Natural killer cell (primary cell): ENCODE results near the gene PLN. TPM values are rescaled to one million over a fixed set of nuclear protein-coding genes. Genes with fewer than 3 reads are reported as not detected.

ENCODE experiments used
- ATAC-seq, 3 donors: fragments of 150-1000 bp in 2 of 3; fragments of 200-7000 bp in 1 of 3; cut with Tn5 transposase; 1 replicate in 1 of 3; 2 replicates in 2 of 3; pipeline ENCODE4 v1.10.0; 2021; ENCODE audit warnings: mild to moderate bottlenecking in 2 of 3, moderate library complexity in 2 of 3
- DNase-seq, 2 donors: peaks; one replicate each; pipeline versions ENCODE4 v3.0.0 to v3.0.0-alpha.2; 2013 to 2021; ENCODE audit warnings: mixed read lengths in 1 of 2
- H3K27ac ChIP-seq: one replicate; pipeline ENCODE4 v1.5.1; 2013; ENCODE audit warnings: mild to moderate bottlenecking, low read length
- H3K27me3 ChIP-seq: one replicate; pipeline ENCODE4 v1.6.1; 2013; ENCODE audit warnings: low read length; ENCODE audit not compliant: control insufficient read depth, insufficient read depth
- H3K36me3 ChIP-seq: one replicate; pipeline ENCODE4 v1.6.1; 2013; ENCODE audit warnings: low read length; ENCODE audit not compliant: control insufficient read depth, insufficient read depth
- H3K4me1 ChIP-seq: one replicate; pipeline ENCODE4 v1.6.1; 2013; ENCODE audit warnings: low read length; ENCODE audit not compliant: control insufficient read depth, insufficient read depth
- H3K4me3 ChIP-seq: one replicate; pipeline ENCODE4 v1.5.1; 2013; ENCODE audit warnings: low read length
- H3K9me3 ChIP-seq: one replicate; pipeline ENCODE4 v1.6.1; 2013; ENCODE audit warnings: low read length; ENCODE audit not compliant: control insufficient read depth, insufficient read depth
- H3K27ac Mint-ChIP-seq, 2 donors: one replicate each; pipeline ENCODE4 v1.8.0; 2022; ENCODE audit warnings: mild to moderate bottlenecking in 2 of 2, mixed read lengths in 2 of 2, moderate library complexity in 1 of 2
- H3K27me3 Mint-ChIP-seq, 2 donors: one replicate each; pipeline ENCODE4 v1.8.0; 2022; ENCODE audit warnings: low read depth in 2 of 2, mixed read lengths in 2 of 2
- H3K36me3 Mint-ChIP-seq: one replicate; pipeline ENCODE4 v1.8.0; 2022; ENCODE audit warnings: mixed read lengths
- H3K4me1 Mint-ChIP-seq, 2 donors: one replicate each; pipeline ENCODE4 v1.8.0; 2022; ENCODE audit warnings: mixed read lengths in 2 of 2
- H3K4me3 Mint-ChIP-seq: one replicate; pipeline ENCODE4 v1.8.0; 2022; ENCODE audit warnings: mild to moderate bottlenecking, moderate library complexity, mixed read lengths
- H3K9me3 Mint-ChIP-seq, 2 donors: one replicate each; pipeline ENCODE4 v1.8.0; 2022; ENCODE audit warnings: mixed read lengths in 2 of 2
- WGBS: methylation state at CpG from one replicate; pipeline ENCODE4 v1.1.7; 2013; ENCODE audit warnings: missing lambda C conversion rate; ENCODE audit not compliant: insufficient coverage; 5-methylcytosine and 5-hydroxymethylcytosine counted together
- intact Hi-C: fragments of 100-400 bp; cut with micrococcal nuclease; formaldehyde crosslinking; loops from one replicate; pipeline ENCODE4 v1.14.2; 2022
- total RNA-seq, 4 donors: library from RNA; stranded (reverse); fragments of 120-200 nt in 1 of 4; gene quantifications; one replicate each; pipeline versions ENCODE4 v1.2.3 to v1.2.4, GENCODE V29; 2013 to 2022
- TF ChIP-seq, protein P1 (sequence below): fragments of 200-600 bp; IDR thresholded peaks from one replicate; pipeline ENCODE4 v1.8.0; 2022; ENCODE audit warnings: antibody characterized with exemption

Gene PLN
- total RNA-seq, 3 donors from 2014 or later (not counting 1 experiment from before 2014, with no cell fraction given) = not detected

DNA sequence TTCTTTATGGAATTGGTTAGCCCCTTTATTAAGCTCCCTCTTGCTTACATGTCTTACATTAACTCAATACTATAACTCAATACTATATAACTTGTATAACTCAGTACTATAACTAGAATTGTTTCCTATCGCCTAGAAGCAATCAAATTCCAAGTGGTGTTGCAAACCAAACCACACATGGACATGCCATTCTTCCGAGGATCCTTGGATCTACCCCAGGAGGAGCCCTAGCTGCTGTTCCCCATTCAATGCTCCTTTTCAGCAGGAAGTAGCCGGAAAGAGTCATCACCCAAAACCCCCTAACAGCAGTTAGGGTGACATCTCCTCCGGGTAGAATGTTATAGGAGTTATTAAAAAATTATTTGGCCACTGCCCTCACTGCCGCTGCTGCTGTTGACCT is 40.5 kb downstream of the PLN start:
- no peak for DNase-seq
- no peaks in the 10 kb centered on the region for H3K27me3 ChIP-seq
- no peaks in the 10 kb centered on the region for H3K36me3 Mint-ChIP-seq
- H3K36me3 ChIP-seq = no peaks in the 10 kb centered on the region
- H3K4me1 Mint-ChIP-seq = peaks cover 38 to 60% of the 10 kb centered on the region in 2 donors
- H3K9me3 Mint-ChIP-seq = no peaks in the 10 kb centered on the region
- no peaks in the 10 kb centered on the region for H3K4me1 ChIP-seq
- H3K27me3 Mint-ChIP-seq = no peaks in the 10 kb centered on the region
- no peak overlapping the region for H3K27ac Mint-ChIP-seq
- WGBS = 97% methylated on average over 3 of the region's 5 CpGs
- TF ChIP-seq, protein P1, sequence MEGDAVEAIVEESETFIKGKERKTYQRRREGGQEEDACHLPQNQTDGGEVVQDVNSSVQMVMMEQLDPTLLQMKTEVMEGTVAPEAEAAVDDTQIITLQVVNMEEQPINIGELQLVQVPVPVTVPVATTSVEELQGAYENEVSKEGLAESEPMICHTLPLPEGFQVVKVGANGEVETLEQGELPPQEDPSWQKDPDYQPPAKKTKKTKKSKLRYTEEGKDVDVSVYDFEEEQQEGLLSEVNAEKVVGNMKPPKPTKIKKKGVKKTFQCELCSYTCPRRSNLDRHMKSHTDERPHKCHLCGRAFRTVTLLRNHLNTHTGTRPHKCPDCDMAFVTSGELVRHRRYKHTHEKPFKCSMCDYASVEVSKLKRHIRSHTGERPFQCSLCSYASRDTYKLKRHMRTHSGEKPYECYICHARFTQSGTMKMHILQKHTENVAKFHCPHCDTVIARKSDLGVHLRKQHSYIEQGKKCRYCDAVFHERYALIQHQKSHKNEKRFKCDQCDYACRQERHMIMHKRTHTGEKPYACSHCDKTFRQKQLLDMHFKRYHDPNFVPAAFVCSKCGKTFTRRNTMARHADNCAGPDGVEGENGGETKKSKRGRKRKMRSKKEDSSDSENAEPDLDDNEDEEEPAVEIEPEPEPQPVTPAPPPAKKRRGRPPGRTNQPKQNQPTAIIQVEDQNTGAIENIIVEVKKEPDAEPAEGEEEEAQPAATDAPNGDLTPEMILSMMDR = no peak
- intact Hi-C loops = no loop called here
- no peak for ATAC-seq
- no peak overlapping the region for H3K4me3 Mint-ChIP-seq
- H3K9me3 ChIP-seq = no peaks in the 10 kb centered on the region
- H3K27ac ChIP-seq = no peak overlapping the region
- H3K4me3 ChIP-seq = no peak overlapping the region

DNA sequence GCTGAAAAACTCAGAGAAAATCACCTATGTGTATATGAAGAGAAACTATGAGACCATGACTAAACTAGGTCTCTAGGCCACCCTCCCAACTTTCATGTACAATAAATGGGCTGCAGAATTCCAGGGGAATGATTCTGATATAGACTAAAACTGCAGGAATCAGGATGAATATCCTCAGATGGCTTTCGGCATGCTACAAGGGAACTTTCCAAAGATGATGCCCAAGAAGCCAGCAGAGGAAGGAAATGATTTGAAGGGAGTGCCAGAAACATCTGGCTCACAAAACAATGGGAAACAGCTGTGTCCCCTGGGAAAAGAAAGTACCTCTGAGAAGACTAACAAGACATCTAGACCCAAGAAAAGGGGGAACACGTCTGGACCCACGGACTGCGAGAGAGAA is 41.1 kb downstream of the PLN start:
- Mint-ChIP-seq H3K27ac (peak overlapping the region in 1 of 2 donors; percentile 42), H3K36me3 (no peaks in the 10 kb centered on the region), H3K4me1 (peaks cover 44 to 66% of the 10 kb centered on the region in 2 donors), H3K9me3 (no peaks in the 10 kb centered on the region), H3K4me3 (no peak overlapping the region), H3K27me3 (no peaks in the 10 kb centered on the region)
- TF ChIP-seq, protein P1 = no peak
- intact Hi-C loops = no loop called here
- no peak for ATAC-seq
- Histone ChIP-seq H3K36me3 (no peaks in the 10 kb centered on the region), H3K9me3 (no peaks in the 10 kb centered on the region), H3K27ac (no peak overlapping the region), H3K4me3 (no peak overlapping the region), H3K27me3 (no peaks in the 10 kb centered on the region), H3K4me1 (no peaks in the 10 kb centered on the region)
- DNase-seq = no peak
- WGBS = 94% methylated on average over 1 of the region's 4 CpGs

DNA sequence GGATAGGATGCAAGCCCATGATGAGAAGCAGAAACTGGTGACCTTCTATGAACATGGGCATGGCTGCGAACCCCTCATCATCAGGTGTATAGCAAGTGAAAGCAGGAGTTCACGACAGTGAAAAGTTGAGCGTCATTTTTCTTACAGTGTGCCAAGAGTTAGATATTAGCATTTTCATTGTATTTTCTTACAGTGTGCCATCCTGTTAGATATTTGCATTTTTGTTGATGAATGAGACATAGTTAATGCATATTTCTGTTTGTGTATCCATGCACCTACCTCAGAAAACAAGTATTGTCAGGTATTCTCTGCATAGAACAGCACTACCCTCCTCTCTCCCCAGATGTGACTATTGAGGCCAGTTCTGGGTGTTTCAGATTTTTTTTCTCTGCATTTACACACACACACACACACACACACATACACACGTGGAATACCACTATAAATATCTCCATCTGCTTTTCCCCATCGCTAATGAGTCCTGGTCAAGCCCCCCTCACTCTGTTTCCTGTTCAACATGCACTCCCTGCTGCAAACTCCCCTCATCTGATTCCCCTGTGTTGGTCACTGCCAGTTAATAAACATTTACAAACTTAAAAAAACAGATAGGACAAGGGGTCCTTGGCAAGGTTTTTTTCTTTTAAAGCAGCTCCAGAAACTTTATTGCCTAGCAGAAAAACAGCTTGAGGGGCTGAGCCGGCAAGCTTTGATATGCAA is 41.7 kb downstream of the PLN start:
- no peak for DNase-seq
- 71% methylated on average over 6 of the region's 6 CpGs for WGBS
- intact Hi-C loops = no loop called here

More for the DNA sequence above, 41.7 kb downstream of the PLN start:
- TF ChIP-seq, protein P1 = no peak
- Mint-ChIP-seq H3K36me3 (no peaks in the 10 kb centered on the region), H3K4me3 (no peak overlapping the region), H3K9me3 (no peaks in the 10 kb centered on the region), H3K4me1 (peaks cover 44 to 66% of the 10 kb centered on the region in 2 donors), H3K27ac (peak overlapping the region in 1 of 2 donors; percentile 42), H3K27me3 (no peaks in the 10 kb centered on the region)
- no peak overlapping the region for H3K4me3 ChIP-seq
- H3K36me3 ChIP-seq = no peaks in the 10 kb centered on the region
- H3K27me3 ChIP-seq = no peaks in the 10 kb centered on the region
- no peak overlapping the region for H3K27ac ChIP-seq
- no peak for ATAC-seq
- no peaks in the 10 kb centered on the region for H3K4me1 ChIP-seq
- H3K9me3 ChIP-seq = no peaks in the 10 kb centered on the region
